ENCODE data around the gene SEC14L5.
A peak's percentile ranks its signal among the peaks of the same experiment; 100 is the strongest.

The SEC14L5 gene

DNA sequence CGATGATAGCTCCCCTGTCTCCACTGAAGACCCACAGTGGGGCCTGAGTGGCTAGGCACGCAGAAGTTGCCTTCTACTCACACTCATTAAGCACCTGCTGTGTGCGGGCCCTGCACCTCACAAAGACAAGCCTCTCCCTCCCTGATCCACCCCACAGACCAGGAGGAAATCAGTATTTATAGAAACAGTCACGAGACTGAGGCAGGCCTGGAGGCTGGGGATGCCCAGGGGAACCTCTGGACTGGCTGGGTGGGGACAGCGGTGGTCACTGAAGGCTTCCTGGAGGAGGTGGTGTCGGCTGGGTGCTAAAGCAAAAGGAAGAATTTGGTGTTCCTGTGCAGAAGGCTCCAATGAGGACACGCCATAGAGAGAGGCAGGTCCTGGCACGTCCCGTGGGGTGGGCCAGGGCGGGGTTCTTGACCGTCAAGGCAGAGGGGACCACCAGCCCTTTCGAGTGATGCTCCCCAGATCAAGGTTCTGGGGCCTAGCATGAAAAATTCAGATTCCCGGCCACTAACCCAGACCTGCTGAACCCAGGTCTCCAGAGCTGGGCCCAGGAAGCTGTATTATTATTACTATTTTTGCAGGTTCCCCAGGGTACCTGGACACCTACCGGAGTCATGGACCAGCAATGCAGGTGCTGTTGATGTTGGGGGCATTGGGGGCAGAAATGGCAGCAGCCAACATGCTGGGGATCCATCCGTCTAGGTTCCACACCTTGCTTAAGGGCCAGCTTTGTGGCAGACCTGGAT lies 44.2 kb upstream of the SEC14L5 start:
- TF ChIP-seq, protein P1, sequence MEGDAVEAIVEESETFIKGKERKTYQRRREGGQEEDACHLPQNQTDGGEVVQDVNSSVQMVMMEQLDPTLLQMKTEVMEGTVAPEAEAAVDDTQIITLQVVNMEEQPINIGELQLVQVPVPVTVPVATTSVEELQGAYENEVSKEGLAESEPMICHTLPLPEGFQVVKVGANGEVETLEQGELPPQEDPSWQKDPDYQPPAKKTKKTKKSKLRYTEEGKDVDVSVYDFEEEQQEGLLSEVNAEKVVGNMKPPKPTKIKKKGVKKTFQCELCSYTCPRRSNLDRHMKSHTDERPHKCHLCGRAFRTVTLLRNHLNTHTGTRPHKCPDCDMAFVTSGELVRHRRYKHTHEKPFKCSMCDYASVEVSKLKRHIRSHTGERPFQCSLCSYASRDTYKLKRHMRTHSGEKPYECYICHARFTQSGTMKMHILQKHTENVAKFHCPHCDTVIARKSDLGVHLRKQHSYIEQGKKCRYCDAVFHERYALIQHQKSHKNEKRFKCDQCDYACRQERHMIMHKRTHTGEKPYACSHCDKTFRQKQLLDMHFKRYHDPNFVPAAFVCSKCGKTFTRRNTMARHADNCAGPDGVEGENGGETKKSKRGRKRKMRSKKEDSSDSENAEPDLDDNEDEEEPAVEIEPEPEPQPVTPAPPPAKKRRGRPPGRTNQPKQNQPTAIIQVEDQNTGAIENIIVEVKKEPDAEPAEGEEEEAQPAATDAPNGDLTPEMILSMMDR (IDR thresholded peaks at IDR 0.05; ENCODE audit: low read depth, low read length), result no peak
- no peak for DNase-seq (ENCODE audit: low read depth in 2 of 2)
- no peak overlapping the region for H3K4me3 ChIP-seq (replicated peaks in 1 of 2; ENCODE audit: low read depth in 2 of 2, low read length in 2 of 2)

DNA sequence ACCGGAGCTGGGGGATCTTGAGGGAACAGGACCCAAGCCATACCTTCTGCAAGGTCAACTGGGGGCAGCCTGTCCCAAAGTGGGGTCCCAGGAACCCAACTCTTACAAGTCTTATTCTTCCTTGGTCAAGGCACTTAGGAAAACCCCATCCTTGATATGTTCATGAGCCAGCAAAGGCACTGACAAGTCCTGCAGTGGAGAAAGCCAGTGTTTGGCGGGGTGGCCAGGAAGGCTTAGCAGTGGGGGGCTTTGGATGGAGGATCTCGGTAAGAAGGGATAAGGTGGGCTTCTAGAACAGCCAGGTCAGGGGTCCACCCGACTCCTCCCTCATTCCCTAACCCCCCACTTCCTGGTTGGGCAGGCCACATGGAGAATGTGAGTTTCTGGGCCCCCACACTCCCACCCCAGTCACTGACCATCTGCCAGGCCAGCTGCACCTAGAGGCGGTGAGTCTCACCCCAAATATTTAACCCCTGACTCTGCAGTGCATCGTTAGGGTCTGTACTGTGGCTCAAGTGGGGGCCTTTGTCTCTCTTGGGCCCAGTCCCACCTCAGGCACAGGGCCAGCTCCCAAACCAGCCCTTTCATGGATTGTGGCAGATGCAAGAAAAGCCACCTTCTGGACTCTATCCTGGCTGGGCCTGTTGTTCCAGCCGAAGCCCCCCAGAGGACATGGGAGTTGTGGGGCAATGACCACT lies 43.5 kb upstream of the SEC14L5 start:
- DNase-seq (ENCODE audit: low read depth in 2 of 2), result no peak
- no peak overlapping the region for H3K4me3 ChIP-seq (replicated peaks in 1 of 2; ENCODE audit: low read depth in 2 of 2, low read length in 2 of 2)
- TF ChIP-seq, protein P1 (IDR thresholded peaks at IDR 0.05; ENCODE audit: low read depth, low read length), result no peak

DNA sequence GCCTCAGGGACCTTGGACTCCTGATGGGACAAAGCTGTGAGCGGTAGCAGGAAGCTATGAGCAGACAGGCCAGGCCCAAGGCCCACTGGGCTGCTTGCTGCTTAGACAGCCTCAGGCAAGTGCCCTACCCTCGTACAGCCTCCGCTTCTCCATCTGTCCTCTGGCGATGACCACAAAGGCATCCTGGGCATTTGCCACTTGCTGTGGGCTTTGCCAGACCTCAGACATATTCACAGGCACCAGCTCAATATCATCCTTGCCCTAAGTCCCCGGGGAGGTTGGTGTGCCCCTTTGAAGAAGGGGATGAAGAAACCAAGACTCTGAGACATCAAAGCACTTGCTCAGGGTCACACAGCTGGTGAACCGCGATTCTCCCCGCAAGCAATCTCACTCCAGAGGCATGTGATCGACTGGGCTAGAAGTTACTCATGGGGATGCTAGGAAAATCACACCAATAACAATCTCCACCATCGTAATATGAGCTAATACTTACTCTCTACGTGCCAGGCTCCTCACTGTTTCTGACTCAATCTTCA lies 42.8 kb upstream of the SEC14L5 start:
- DNase-seq (ENCODE audit: low read depth in 2 of 2), result peak; percentile 47 to 85
- H3K4me3 ChIP-seq (replicated peaks in 1 of 2; ENCODE audit: low read depth in 2 of 2, low read length in 2 of 2), result no peak overlapping the region
- TF ChIP-seq, protein P1 (IDR thresholded peaks at IDR 0.05; ENCODE audit: low read depth, low read length), result no peak

DNA sequence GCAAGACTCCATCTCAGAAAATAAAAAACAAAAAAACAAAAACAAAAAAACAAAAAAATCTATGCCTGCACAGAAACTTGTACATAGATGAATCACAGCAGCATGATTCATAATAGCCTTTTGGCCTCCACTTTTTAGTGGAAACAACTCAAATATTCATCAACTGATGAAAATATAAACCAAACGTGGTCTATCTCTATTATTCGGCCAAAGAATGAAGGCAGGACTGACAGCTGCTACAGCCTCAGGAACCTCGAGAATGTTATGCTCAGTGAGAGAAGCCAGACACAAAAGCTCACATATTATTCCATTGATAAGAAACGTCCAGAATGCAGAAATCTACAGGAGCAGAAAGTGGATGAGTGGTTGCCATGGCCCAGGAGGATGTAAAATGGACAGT lies 41.0 kb upstream of the SEC14L5 start:
- DNase-seq (ENCODE audit: low read depth in 2 of 2), result peak; percentile 41 to 61
- TF ChIP-seq, protein P1 (IDR thresholded peaks at IDR 0.05; ENCODE audit: low read depth, low read length), result no peak
- H3K4me3 ChIP-seq (replicated peaks in 1 of 2; ENCODE audit: low read depth in 2 of 2, low read length in 2 of 2), result no peak overlapping the region

DNA sequence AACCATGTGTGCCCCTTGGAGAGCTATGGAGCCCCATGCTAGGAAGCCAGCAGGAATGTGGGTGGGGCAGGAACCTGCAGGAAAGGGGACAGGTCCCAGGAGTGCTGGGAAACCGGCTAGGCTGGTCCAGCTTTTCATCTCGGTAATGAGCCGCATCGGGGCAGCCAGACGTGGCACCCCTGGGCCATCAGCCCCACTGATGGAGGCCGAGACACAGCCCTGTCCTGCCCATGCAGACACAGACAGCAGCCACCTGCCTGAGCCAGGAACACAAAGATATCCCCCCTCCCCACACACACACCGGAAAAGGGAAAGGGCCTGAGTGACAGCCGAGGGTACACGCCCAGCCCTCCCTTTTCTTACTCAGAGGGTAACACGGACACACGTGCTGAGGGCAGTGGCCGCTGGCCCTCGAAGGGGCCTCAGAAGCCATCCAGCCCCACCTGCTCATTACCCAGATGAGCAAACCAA lies 39.3 kb upstream of the SEC14L5 start:
- no peak overlapping the region for H3K4me3 ChIP-seq (replicated peaks in 1 of 2; ENCODE audit: low read depth in 2 of 2, low read length in 2 of 2)
- TF ChIP-seq, protein P1 (IDR thresholded peaks at IDR 0.05; ENCODE audit: low read depth, low read length), result no peak
- no peak for DNase-seq (ENCODE audit: low read depth in 2 of 2)

DNA sequence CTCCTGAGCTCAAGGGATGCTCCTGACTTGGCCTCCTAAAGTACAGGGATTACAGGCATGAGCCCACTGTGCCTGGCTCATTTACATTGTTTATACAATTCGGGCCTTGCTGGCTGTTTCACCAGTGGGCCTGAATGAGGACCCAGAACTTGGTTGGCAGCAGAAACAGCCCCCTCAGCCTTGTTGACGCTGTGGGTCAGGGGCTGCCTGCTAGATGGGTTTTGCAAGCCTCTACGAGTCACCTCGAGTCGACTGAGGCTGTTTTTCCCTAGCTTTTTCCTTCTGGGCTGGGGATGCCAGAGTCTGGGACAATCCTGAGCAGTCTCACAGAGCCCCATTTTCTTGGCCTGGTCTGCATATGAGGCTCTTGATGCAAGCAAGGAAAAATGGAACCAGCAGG lies 37.3 kb upstream of the SEC14L5 start:
- no peak for DNase-seq (ENCODE audit: low read depth in 2 of 2)
- no peak overlapping the region for H3K4me3 ChIP-seq (replicated peaks in 1 of 2; ENCODE audit: low read depth in 2 of 2, low read length in 2 of 2)
- TF ChIP-seq, protein P1 (IDR thresholded peaks at IDR 0.05; ENCODE audit: low read depth, low read length), result no peak
